HG02938 (cell line): ENCODE data around the gene PTPRO.
A peak's percentile ranks its signal among the peaks of the same experiment; 100 is the strongest.

Source experiments
- ATAC-seq: cut with Tn5 transposase; IDR thresholded peaks from one replicate; pipeline ENCODE4 v1.9.1; 2021; ENCODE audit warnings: mild to moderate bottlenecking, moderate library complexity; ENCODE audit not compliant: unreplicated experiment

The PTPRO gene

DNA sequence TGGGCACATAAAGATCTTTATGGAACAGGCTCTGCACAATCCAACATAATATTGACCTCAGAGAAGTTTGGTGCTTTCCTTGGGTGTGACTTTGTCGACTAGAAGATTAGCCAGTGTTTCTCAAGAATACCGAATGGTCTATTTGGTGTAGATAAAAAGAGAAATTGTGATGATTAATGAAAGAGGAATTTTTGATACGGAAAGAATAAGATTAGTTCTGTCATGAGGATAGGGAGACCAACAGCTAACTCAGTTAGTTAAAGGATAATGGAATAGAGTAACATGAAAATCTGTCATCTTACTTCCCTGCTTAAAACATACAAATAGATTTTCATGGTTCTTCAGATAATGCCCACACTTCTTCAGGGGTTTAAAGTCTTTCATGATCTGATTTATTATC is 24.2 kb downstream of the PTPRO start:
- no peak for ATAC-seq

DNA sequence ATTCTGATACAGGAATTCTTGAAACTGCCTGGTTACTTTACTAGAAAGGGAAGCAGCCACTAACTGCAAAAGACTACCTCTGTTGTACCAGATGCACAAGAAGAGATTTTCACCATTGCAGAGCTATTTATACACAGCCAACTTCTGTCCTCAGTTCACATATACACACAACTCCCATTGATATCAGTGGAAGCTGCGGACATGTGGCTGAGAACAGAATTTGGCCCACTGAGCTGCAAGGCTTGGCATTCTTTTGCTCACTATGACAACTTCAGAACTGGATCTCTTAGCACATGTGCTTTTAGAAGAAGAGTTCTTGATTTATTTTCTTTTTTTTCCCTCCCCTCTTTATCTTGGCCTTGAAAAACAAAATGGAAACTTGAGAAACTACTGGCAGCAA is 28.3 kb downstream of the PTPRO start:
- ATAC-seq: no peak

DNA sequence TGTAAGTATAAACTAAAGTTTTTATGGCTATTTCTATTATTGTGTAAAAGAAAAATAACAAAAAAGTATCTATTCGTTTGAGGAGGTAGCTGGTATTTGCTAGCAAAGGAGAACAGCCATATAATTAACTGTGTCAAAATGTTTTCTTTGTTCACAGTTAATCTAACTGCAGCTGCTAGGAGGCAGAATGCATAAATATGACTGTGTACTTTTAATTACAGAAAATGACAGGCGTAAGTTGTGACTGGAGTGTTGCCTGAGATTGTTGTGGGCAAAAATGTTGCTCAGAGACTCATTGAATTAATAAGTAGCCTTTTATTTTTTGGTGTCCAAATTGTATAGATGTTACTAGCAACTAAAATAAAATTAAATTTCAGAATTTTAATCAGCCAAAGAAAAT is 33.5 kb downstream of the PTPRO start:
- ATAC-seq: no peak

DNA sequence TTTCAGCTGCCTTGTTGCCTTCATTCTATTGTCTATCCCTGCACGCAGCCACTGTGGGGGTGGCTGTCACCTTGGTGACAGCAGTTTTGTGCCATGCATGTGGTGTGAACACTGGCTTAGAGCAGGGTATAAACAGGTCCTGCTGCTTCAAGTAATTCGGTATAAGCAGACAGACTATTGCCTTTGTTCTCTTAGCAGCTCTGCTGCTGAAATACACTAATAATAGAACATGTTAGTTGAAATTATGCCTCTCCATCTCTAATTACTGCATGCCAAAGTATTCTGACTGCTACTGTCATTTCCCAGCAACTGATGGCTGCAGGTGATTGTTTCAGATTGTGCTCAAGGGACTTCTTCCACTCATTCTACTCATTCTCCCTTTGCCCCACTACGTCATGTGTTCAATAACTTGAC is 34.6 kb downstream of the PTPRO start:
- peak; percentile 61 for ATAC-seq

DNA sequence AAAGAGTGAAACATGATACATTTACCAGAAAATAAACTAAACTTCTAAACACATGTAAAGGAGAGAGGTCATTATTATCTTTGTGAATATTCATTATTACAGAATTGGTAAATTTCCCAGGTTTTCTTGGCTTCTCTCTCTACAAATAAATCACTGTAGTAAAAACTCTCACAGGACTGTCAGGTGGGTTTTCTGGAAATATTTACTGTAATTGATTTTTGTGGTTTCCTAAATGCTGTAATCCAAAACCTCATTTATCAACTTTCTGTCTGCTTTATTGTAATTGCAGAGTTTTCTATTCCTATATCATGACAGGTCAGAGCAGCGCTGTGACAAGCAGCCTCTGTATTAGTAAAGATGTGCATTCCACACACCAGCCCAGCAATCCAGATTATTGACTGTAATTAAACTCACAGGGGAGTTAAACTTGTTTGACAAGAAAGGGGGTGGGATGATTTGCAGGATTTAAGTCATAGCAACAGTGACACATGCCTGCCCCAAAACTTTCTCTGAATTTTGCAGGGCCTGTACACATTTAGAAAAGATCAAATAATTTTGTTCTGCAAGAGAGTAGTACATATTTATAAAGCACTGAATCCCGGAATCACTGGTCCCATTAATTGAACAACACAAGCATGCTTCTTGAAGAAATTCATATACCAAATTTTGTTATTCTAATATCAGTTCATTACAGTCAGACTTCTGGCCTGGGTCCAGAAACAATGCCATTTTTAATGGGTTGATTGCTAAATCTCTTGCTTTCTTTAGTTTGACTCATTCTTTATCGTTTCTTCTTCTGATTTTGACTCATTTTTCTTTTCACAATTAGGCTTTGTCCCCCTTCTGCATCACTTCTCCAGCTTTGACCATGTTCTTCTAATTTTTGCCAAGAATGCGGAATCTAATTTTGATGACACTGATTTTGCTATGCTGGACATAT is 42.2 kb downstream of the PTPRO start:
- ATAC-seq: no peak

DNA sequence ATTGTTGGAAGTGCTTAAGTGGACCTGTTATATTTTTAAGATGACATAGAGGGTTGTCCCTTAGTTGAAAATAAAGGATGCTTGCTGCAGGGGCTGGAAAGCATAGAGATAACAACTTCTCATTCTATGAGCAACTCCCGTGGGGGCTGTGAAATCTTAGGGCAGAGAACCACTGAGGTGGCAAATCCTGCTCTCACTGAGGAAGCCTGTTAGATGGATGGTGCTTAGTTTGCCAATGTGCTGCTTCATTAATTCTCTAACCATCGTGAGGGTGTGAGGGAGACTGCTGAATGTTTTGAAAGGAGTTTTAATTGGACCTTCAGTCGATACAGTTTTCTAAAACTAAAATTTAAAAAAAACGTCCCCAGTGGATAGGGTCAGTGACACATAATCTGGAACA is 46.5 kb downstream of the PTPRO start:
- ATAC-seq: no peak

DNA sequence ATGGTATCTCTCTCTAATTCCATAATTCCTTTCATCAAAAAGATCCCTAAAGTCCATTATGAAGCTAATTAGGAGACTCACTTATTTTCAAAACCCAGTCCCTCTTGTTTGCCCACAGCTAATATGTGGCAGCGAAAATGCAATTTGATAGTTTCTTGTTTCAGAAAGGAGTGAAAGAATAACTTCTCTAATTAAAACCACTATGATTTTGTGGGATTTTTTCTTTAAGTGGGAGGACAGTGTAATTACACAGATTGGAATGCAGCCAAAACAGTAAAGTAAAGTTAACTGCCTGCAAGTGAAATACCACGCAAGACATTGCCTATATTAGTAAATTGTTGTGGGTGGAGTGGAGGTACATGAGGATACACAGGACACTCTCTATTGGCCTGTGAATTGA is 50.0 kb downstream of the PTPRO start:
- no peak for ATAC-seq

DNA sequence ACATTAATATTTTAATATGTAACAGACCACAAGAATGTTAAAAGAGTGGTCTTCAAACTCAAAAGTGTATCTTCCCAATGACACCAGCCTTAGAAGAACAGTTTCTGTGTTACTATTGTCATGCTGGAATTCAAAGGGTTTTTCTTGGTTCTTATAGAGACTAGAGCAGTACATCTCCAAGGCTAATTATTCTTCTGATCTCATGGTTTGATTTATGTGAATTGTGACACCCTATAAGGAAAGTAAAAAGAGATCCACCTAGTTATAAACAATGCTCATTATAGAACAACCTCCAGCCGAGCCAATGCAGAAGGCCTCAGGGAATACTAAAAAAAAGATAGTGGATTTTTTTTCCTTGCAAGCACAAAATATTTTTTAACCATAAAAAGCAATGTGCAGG is 65.5 kb downstream of the PTPRO start:
- ATAC-seq: no peak

DNA sequence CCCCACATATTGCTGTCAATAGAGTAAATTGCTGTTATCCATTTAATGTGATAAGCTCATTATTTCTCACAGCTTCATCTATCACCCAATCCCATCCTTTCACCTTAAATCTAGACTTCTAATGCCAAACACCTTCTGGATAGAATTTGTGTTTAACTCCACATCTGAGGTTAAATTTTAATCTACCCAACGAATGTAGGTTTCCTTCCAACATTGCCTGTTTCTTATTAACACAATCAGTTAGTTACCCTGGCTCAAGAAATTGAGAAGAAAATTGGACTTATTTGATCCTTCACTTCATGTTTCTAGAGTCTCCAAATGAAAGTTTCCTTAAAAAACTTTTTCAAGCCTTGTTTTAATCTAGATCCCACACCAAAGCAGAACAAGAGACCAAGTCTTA is 67.3 kb downstream of the PTPRO start:
- no peak for ATAC-seq

DNA sequence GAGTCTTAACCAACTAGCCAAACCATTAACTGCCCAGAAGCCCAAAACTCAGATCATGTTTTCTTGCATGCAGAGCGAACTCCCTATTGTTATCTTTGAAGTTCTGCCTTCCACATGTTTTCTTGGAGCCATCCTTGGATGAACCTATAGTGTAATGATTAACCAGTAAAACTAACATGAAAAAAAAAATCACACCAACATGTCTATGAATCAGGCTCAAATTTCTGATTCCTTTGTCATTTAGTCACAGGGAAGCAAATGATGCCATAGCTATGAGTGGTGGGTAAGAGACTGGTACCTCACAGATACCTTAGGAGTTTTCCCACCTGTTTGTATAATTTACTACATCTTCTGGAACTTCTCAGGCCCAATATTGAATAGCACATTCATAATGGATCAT is 70.7 kb downstream of the PTPRO start:
- ATAC-seq: no peak

DNA sequence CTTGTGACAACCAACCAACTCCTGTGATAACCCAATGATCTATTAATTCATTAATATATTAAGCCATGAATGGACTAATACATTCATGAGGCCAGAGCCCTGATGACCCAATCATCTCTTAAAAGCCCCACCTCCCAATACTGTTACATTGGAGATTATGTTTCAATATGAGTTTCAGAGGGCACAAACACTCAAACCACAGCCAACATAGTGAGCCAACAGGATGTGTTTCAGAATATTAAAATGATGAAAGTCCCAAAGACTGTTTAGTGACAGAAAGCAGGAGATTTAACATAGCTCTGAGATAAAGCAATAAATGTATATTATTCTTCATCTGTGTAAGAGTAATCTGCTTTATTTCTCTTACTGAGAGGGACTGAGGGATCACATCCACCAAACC is 71.7 kb downstream of the PTPRO start:
- no peak for ATAC-seq

DNA sequence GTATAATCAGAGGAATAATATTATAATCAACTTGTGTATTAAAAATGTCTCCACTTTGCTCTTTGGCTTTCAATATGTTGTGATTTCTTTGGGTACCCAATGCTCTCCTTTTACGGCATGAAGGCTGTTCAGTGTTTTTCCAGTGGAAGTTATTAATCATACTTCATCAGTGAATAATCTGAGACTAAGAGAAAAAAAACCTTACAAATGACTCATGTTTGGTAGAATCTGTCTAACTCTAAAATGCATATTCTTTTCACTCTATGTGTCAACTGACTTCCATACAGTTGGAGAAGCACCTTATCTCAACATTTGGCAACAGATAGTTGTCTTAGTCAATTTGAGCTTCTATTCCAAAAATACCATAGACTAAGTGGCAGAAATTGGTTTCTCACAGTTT is 82.2 kb downstream of the PTPRO start:
- no peak for ATAC-seq

DNA sequence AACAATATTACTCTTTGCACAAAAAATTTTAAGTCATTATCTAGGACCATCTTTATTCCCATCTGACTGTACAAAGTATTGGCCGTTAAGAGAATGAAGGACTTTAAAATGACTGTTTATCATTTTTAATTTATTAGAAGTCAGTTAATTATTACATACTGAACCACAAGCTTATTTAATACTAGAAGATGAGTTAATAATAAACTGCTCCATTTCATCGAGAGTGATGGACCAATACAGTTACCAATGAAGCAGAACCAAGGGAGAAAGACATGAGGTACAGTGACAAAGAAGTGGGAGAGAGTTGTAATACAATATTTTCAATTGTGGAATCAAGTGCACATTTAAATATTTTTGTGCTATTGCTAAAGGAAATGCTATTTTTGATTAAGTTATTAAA is 83.3 kb downstream of the PTPRO start:
- no peak for ATAC-seq

DNA sequence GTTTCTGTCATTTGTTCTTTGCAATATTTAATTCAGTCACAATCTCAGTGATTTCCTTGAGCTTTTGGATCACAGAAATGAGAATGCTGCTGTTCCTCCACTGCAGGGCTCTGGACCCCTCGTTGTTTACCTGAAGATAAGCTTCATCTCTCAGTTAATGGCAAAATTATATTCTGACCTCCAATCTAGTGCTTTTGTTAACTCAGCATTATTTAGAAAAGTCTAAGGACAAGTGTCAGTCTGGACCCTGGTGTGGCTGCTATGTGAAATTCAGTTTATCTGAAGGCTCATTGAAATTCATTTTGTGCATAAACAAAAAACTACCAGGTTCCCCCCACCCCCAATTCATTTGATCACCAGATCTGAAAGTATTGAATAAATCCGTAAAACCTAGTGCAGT is 84.7 kb downstream of the PTPRO start:
- ATAC-seq: no peak

DNA sequence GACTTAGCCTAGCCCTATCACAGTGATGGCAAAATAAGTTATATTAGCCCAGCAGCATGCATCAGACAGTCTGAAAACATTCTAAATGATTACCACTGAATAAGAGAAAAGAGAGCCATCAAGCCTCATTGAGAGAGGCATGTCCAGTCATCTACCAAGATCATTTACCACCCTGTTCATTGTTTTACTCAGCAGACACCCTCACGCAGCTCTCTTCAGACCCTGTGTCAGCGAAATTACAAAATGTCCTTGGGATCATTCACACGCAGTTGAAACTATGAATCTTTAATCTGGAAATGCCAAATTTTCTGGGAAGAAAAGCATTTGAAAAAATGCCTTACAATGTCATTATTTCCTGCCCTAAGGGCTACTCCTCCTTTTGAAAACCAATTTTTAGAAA is 89.5 kb downstream of the PTPRO start:
- no peak for ATAC-seq

DNA sequence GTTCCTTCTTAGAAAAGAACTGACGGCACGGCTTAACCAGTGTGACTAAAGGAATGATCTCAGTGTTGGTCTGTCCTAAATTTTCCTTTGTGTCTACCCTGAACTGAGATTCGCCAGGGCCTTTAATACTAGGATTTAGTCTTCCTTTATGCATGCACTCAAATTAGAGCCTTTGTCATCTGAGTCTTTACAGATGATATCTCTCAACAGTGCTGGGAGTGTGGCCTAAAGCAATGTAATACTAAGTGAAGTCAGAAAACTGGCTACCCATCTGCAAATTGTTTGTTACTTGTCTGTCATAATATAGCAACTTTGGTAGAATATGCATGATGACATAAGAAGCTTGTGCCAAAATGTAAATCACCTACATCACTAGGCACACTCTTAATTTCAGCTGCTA is 95.4 kb downstream of the PTPRO start:
- ATAC-seq: no peak

DNA sequence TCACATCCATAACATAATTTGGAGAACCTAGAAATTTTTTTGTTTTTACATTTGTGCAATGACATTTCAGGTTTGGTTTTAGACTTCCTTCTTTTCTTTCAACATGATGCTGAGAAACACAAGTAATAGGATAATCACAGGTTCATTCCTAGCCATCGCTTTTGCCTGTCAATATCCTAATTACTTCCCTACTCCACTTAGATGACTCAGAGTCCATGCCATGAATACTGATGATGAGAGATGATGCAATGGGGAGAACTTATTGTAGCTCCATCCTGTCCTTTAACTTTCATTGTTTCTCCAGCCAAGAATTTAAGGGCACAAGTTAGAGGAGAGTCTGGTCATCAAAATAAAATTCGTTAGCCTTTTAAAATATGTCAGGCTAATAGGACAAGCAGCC is 101.3 kb downstream of the PTPRO start:
- ATAC-seq: no peak

DNA sequence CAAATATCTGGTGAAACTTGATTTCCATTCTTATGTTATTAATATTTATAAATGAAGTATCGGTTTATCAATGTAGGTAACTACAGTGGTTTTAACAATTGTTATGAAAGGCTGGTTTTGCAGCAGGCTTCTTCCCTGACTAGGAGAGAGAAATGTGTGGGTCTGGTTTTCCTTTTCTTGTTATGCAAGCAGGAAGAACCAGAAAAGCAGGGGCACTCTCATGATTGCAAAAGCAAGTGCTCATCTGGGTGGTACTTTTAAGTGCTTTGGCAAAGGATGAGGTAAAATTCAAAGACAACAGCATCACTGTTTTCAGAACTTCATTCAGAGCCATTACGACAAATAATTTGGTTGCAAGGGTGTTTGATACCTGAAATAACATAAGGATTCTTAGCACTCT is 105.6 kb downstream of the PTPRO start:
- no peak for ATAC-seq

DNA sequence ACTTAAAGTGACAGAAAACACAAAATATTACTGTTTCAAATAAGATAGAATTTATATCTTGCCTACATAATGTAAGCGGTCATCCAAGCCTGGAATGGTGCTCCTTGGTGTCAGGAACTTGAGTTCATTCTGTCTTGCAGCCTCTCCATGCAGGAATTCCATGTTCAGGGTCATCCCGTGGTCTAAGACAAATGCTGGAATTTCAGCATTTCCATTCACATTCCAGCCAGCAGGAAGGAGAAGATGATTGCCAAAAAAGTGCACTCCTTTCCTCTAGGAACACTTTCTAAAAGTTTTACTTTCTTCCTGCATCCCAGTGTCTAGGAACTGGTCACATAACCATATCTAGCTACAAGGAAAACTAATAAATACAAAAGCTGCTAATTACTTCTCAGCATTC is 106.3 kb downstream of the PTPRO start:
- no peak for ATAC-seq

DNA sequence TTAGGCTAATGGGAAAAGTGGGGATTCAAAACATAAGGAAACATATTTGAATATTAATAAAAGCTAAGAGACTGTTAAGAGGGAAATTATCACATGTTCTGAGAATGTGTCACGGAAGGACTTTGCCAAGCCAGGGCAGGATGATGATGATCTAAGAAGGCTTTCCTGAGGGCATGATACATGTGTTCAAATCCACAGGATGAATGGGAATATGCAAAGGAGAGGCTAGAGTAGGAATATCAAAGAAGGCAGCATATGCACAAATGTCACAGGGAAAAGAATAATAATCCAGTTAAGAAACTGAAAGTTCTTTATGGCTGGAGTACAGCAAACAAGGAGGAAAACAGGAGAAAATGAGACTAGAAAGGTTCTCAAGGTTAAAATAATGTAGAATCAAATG is 107.0 kb downstream of the PTPRO start:
- ATAC-seq: no peak

DNA sequence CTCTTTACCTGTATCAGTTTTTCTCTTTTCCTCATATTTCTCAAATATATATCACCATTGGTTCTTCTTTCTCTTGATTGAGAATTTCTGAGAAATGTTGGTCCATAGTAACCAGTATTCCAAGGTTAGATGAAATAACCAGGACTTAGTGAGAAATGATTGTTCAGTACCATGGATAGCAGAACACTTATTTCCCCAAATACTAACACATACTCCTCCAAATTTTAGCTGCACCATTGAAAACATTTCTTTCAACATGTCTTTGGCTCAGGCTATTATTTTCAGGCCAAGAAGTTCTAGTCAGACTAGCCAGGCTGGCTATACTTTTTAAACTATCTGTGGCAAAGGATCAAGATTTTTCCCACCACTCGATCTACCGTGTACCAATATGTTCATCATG is 113.3 kb downstream of the PTPRO start:
- no peak for ATAC-seq

DNA sequence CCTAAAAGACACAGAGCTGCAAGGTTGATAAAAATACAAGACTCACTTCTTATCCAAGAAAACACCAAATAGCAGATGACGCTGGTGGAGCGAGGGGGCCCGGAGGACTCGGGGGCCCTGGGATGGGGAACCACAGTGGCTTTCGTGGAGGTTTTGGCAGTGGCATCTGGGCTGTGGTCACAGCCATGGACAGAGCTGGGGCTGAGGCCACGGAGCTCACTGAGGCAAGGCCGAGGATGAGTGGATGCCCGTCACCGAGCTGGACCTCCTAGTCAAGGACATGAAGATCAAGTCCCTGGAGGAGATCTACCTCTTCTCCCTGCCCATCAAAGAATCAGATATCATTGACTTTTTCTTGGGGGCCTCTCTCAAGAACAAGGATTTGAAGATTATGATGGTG is 117.2 kb downstream of the PTPRO start:
- no peak for ATAC-seq

DNA sequence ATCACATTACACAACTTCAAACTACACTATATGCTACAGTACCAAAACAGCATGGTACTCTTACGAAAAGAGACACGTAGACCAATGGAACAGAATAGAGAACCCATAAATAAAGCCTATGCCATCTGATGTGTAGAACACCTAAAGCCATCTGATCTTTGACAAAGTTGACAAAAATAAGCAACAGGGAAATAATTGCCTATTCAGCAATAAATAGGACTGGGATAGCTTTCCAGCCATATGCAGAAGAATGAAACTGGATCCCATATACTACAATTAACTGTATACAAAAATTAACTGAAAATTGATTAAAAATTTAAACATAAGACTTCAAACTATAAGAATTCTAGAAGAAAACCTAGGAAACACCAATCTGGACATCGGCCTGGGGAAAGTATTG is 120.7 kb downstream of the PTPRO start:
- ATAC-seq: no peak
